ENCODE measurements around the gene TNNI3K.

Gene TNNI3K

DNA sequence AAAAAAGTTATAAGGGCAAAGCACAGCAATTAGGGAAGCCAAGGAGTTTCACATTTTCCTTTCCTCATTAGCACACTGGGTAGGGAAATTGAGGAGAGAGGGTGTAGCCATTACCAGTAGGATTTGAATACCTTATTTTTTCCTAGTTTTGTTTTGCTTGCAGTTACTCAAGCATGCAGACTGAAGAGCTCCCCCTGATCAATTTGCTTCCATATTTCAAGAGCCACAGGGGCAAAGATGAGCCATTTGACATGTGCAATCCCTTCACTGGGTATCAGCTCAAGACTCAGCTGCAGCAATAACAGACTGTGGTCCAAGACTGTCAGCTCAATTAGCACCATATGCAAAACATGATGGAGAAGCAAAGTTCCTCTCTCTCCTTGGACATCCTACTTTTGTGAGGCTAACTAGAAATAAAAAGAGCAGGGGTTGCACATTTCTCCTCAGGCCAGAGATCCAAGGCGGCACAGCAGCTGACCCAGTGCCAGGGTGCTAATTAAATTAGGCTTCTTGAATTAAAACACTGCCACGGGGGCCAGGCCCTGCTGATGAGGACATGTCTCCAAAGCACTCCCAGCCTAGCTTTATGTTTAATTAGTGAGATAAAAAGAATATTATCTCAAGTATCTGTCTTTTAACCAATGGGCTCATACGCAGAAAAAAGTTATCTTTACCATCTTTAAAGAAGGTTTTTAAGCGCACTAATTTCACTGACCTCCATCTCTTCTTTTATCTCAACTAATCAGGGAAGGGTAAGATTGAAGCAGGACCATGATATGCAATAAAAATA lies 314.0 kb downstream of the TNNI3K start:
- no peaks in the 10 kb centered on the region for H3K36me3 ChIP-seq (ENCODE audit: control insufficient read depth, low read length)
- H3K27me3 ChIP-seq (ENCODE audit: control insufficient read depth, low read length), result no peaks in the 10 kb centered on the region
- no peak for TF ChIP-seq EZH2phosphoT487 (IDR thresholded peaks at IDR 0.05; ENCODE audit: borderline replicate concordance, low read length)
- TF ChIP-seq, protein P1, sequence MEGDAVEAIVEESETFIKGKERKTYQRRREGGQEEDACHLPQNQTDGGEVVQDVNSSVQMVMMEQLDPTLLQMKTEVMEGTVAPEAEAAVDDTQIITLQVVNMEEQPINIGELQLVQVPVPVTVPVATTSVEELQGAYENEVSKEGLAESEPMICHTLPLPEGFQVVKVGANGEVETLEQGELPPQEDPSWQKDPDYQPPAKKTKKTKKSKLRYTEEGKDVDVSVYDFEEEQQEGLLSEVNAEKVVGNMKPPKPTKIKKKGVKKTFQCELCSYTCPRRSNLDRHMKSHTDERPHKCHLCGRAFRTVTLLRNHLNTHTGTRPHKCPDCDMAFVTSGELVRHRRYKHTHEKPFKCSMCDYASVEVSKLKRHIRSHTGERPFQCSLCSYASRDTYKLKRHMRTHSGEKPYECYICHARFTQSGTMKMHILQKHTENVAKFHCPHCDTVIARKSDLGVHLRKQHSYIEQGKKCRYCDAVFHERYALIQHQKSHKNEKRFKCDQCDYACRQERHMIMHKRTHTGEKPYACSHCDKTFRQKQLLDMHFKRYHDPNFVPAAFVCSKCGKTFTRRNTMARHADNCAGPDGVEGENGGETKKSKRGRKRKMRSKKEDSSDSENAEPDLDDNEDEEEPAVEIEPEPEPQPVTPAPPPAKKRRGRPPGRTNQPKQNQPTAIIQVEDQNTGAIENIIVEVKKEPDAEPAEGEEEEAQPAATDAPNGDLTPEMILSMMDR (IDR thresholded peaks at IDR 0.05; ENCODE audit: low read depth, low read length, poor library complexity, severe bottlenecking), result no peak
- H3F3A ChIP-seq (ENCODE audit: control insufficient read depth, insufficient read depth), result no peaks in the 10 kb centered on the region
- H3K79me2 ChIP-seq (ENCODE audit: control insufficient read depth, low read length), result no peaks in the 10 kb centered on the region
- no peaks in the 10 kb centered on the region for H3K9me2 ChIP-seq (replicated peaks; ENCODE audit: control insufficient read depth, low read length)
- no peak overlapping the region for H3K4me2 ChIP-seq (ENCODE audit: low read length)
- no peak overlapping the region for H3K4me3 ChIP-seq (ENCODE audit: low read length)
- no peaks in the 10 kb centered on the region for H4K20me1 ChIP-seq (ENCODE audit: control insufficient read depth, insufficient read depth, low read depth, low read length)
- H3K27ac ChIP-seq (ENCODE audit: low read depth, low read length), result no peak overlapping the region
- H3K9me3 ChIP-seq (ENCODE audit: control insufficient read depth, insufficient read depth, low read length), result no peaks in the 10 kb centered on the region
- no peaks in the 10 kb centered on the region for H3K4me1 ChIP-seq (ENCODE audit: control insufficient read depth, low read length)

DNA sequence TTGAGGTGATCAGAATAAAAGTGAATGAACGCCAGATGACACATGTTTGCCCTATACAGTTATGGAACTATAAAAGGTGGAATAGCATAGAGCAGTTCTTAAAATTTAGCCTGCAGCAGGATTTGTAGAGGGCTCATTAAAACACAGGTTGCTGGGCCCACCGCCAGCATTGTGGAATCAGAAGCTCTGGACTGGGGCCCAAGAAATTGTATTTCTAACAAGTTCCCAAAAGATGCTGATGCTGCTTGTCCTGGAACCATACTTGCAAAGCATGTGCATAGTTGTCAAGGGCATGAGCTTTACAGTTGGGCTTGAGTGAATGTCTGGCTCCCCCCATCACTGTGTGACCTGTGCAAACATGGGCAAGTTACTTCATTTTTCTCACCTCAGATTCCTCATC lies 314.7 kb downstream of the TNNI3K start:
- no peak overlapping the region for H3K4me2 ChIP-seq (ENCODE audit: low read length)
- H3K4me3 ChIP-seq (ENCODE audit: low read length), result no peak overlapping the region
- H4K20me1 ChIP-seq (ENCODE audit: control insufficient read depth, insufficient read depth, low read depth, low read length), result no peaks in the 10 kb centered on the region
- H3K36me3 ChIP-seq (ENCODE audit: control insufficient read depth, low read length), result no peaks in the 10 kb centered on the region
- no peaks in the 10 kb centered on the region for H3K4me1 ChIP-seq (ENCODE audit: control insufficient read depth, low read length)
- H3K27me3 ChIP-seq (ENCODE audit: control insufficient read depth, low read length), result no peaks in the 10 kb centered on the region
- H3K79me2 ChIP-seq (ENCODE audit: control insufficient read depth, low read length), result no peaks in the 10 kb centered on the region
- H3K9me2 ChIP-seq (replicated peaks; ENCODE audit: control insufficient read depth, low read length), result no peaks in the 10 kb centered on the region
- TF ChIP-seq, protein P1 (IDR thresholded peaks at IDR 0.05; ENCODE audit: low read depth, low read length, poor library complexity, severe bottlenecking), result no peak
- no peak overlapping the region for H3K27ac ChIP-seq (ENCODE audit: low read depth, low read length)
- no peaks in the 10 kb centered on the region for H3K9me3 ChIP-seq (ENCODE audit: control insufficient read depth, insufficient read depth, low read length)
- H3F3A ChIP-seq (ENCODE audit: control insufficient read depth, insufficient read depth), result no peaks in the 10 kb centered on the region

GRCh38 chr1:74570797-74571492 lies 335.8 kb downstream of the TNNI3K start:
- no peaks in the 10 kb centered on the region for H3K27me3 ChIP-seq (ENCODE audit: control insufficient read depth, low read length)
- H3K4me2 ChIP-seq (ENCODE audit: low read length), result no peak overlapping the region
- H3K4me1 ChIP-seq (ENCODE audit: control insufficient read depth, low read length), result no peaks in the 10 kb centered on the region
- TF ChIP-seq, protein P1 (IDR thresholded peaks at IDR 0.05; ENCODE audit: low read depth, low read length, poor library complexity, severe bottlenecking), result no peak
- no peak for TF ChIP-seq EZH2phosphoT487 (IDR thresholded peaks at IDR 0.05; ENCODE audit: borderline replicate concordance, low read length)
- no peak overlapping the region for H3K27ac ChIP-seq (ENCODE audit: low read depth, low read length)
- no peaks in the 10 kb centered on the region for H3K9me2 ChIP-seq (replicated peaks; ENCODE audit: control insufficient read depth, low read length)
- no peaks in the 10 kb centered on the region for H4K20me1 ChIP-seq (ENCODE audit: control insufficient read depth, insufficient read depth, low read depth, low read length)
- no peaks in the 10 kb centered on the region for H3K36me3 ChIP-seq (ENCODE audit: control insufficient read depth, low read length)
- no peak overlapping the region for H3K4me3 ChIP-seq (ENCODE audit: low read length)
- no peaks in the 10 kb centered on the region for H3K79me2 ChIP-seq (ENCODE audit: control insufficient read depth, low read length)
- no peaks in the 10 kb centered on the region for H3F3A ChIP-seq (ENCODE audit: control insufficient read depth, insufficient read depth)
- H3K9me3 ChIP-seq (ENCODE audit: control insufficient read depth, insufficient read depth, low read length), result no peaks in the 10 kb centered on the region

Data from DOHH2 (cell line).